GM21619 (cell line): ENCODE data around the gene RBPJ.
"Not testable (repeated sequence)": the region's sequence is repeated elsewhere in the genome, so short reads cannot be mapped to it uniquely, and the experiment has no call there.

Experiments
- ATAC-seq: cut with Tn5 transposase; IDR thresholded peaks from one replicate; pipeline ENCODE4 v1.9.1; 2021; ENCODE audit not compliant: unreplicated experiment

The RBPJ gene

GRCh38 chr4:26334366-26334765, 13.6 kb downstream of the RBPJ start:
- no peak for ATAC-seq

GRCh38 chr4:26337612-26338011, 16.8 kb downstream of the RBPJ start:
- ATAC-seq: no peak

- ATAC-seq: no peak
These were observed 21.7 kb downstream of the RBPJ start for GRCh38 chr4:26342328-26343037.

DNA sequence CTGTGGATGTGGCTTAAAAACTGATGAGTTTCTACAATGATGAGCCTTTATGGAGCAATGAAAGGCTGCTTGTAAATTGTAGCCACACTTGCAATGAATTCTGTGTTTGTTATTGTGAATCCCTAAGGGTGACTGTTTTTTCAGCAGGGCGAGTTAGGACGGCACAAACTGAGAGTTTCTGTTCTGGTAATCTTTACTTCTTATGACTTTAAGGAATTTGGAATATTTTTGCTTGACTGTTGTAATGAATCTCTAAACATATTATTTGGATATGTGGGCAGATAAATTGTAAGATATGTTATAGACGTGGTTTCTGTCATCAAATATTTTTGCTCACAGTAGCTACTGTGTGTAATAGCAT, 22.2 kb downstream of the RBPJ start:
- ATAC-seq: no peak

DNA sequence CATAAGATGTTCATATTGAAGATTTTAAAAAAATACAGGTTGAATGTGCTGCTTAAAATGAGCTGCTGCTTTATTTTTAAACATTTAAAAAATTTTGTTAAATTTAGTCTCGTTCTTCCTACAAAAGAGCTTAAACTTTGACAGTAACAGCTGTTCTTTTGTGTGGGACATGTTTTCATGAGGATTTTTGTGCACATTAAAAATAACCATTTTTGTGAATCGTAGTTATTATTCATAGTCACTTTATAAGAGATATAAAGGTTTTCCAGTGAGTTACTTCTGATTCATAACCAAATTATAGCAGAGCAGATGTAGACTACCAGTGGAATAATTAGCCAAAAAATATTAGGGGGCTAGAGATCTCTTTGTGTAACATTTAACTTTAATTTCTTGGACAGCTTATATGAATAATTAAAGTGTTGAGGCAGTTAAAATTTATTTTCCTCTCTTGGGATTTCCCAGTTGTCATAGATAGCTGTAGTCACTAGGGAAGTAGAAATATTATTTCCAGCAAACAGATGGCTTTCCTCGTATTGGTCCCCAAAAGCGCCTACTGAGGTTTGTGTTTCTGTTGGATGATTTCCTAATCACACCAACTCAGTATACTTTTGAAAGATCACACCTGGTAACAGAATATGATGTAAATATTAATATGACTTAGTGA, 24.2 kb downstream of the RBPJ start:
- ATAC-seq: no peak

- no peak for ATAC-seq
These were observed 24.7 kb downstream of the RBPJ start for GRCh38 chr4:26345565-26345938.

GRCh38 chr4:26346203-26346620, 25.4 kb downstream of the RBPJ start:
- no peak for ATAC-seq

DNA sequence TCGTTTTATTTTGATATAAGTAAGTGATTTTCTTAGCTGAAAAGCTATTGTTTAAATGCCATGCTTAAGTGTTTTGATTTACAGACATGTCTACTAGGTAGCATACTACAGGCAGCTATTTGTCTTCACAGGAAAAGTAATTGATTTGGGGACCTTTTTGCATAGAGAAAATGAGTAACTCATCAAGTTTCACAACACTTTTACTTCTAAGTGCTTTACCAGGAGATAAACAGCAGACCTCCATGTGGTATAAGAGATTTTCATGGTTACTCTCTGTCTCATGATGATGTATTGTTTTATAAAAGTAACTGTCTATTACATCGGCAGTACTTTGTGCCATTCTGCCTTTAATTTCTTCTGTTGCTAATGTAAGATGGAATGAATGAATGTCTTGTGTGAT, 28.7 kb downstream of the RBPJ start:
- ATAC-seq: peak; percentile 50

GRCh38 chr4:26351685-26352084, 30.9 kb downstream of the RBPJ start:
- no peak for ATAC-seq

DNA sequence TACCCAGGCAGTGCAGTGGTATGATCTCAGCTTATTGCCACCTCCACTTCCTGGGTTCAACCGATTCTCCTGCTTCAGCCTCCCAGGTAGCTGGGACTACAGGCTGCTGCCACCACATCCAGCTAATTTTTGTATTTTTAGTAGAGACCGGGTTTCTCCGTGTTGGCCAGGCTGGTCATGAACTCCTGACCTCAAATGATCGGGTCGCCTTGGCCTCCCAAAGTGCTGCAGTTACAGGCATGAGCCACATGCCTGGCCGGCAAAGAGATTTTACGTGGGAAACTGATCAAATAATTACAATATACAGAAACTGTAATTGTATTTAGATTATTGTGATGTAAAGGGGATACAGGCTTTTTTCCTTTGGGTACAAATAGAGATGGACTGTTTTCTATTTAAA, 33.7 kb downstream of the RBPJ start:
- ATAC-seq: no peak

GRCh38 chr4:26355392-26356052, 34.7 kb downstream of the RBPJ start:
- no peak for ATAC-seq

DNA sequence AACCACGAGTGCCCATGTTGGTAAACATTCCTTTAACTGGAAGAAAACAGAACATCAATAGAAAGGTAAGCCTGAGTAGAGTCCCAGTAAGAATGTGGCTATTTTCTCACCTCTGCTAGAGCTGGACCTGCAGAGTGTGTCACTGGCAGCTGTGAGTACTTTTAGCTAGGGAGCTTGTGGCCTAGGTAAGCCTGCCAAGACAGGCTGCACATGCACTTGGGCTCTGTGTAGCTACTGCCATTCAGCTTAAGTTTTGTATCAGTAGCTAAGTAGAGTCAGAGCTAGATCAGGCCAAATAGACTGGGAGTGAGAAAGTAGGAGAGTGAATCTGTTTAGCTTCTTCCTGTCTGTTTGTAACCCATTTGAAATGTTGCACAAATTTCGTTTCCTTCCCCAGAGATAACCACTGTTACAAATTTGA, 35.3 kb downstream of the RBPJ start:
- ATAC-seq: peak; percentile 48

GRCh38 chr4:26359521-26359920, 38.7 kb downstream of the RBPJ start:
- not testable (repeated sequence) for ATAC-seq

- no peak for ATAC-seq
These were observed 39.5 kb downstream of the RBPJ start for GRCh38 chr4:26360273-26360672.

GRCh38 chr4:26360864-26361263, 40.0 kb downstream of the RBPJ start:
- ATAC-seq: no peak

GRCh38 chr4:26361297-26361696, 40.5 kb downstream of the RBPJ start:
- no peak for ATAC-seq

GRCh38 chr4:26362745-26363439, 42.1 kb downstream of the RBPJ start:
- no peak for ATAC-seq

DNA sequence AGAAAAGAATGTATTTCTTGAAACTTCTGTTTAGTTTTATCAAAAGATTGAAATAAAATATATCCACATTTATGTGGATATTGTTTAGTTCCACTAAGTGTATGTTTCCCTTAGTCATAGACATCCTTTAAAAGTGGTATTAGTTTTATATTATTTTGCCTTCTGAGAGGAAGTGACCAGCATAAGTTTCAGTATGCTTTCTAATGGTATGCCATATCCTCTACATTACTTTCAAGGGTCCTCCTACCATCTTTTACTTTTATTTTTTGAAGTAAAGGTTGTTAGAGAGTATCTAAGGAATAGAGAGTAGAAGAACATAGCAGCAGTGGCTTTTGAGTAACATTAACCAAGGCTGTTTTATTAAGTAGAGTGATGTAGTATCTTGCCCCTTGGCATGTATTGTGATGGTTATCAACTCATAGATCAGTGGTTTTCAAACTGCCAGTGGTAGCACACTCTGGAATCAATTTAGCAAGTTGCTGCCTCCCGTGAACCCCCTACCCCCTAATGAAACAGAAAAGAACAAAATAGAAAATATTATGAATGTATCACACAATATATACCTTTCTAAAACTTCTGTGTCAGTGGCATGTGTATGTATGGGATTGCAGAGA, 44.8 kb downstream of the RBPJ start:
- ATAC-seq: no peak

GRCh38 chr4:26367811-26368210, 47.0 kb downstream of the RBPJ start:
- ATAC-seq: no peak

DNA sequence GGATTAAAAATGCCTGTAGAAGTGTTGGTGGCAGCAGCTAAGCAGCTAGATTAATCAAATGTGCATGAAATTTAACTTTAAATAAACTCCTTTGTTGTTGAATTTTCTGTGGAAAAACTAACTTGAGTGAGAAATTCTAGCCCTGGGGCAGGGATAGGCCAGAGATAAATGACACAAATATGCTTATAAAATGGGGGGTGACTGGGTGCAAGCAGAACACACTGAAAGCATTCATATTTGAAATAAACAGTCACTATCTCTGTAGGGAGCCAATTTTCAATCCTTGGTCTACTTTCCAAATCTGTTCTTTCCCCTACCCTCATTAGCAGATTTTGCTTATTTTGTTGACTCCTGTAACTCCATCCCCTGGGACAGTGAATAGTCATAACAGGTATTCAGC, 47.9 kb downstream of the RBPJ start:
- no peak for ATAC-seq

DNA sequence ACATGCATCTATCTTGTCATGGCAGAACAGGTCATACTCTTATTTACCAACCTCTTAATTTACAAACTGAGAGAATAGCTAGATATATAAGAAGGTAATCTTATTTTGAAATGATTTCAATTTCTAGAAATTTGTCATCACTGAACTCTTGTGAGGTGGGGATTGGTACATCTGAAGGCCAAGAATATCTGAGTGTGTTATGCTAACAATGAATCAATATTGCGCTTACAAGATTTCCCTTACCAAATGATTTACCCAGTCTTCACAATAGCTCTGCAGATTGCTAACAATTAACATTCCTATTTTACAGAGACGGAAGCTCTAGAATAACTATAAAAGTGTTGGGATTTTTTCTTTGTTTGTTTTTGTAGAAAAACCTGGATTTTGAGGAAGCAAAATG, 48.3 kb downstream of the RBPJ start:
- no peak for ATAC-seq
